ENCODE results near the gene SCNN1G.

SCNN1G gene

DNA sequence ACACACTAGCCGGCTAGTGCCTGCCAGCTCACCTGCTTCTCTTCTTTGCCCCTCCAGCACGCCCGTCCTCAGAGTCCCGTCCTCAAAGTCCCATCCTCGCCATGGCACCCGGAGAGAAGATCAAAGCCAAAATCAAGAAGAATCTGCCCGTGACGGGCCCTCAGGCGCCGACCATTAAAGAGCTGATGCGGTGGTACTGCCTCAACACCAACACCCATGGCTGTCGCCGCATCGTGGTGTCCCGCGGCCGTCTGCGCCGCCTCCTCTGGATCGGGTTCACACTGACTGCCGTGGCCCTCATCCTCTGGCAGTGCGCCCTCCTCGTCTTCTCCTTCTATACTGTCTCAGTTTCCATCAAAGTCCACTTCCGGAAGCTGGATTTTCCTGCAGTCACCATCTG is 3.6 kb downstream of the SCNN1G start:
- intact Hi-C loops (cut with DNase I), result no loop called here
- DNase-seq, result no peak

DNA sequence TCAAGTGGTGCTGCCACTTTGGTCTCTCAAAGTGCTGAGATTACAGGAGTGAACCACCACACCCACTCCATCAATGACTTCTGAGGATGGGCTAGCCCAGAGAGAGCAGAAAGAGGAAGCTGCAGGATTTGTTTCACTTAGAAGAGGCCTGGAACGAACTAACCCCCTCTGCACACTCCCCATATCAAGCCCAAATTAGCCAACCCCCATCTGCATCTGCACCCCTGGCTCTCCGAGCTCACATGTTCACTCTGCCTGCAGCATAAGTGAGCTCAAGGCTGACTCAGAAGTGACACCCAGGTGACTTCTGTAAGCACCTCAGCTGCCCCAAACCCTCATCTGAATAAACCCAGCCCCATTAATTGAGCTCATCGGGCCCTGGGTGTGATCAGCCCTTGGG is 4.8 kb downstream of the SCNN1G start:
- DNase-seq, result no peak
- intact Hi-C loops (cut with DNase I), result no loop called here

DNA sequence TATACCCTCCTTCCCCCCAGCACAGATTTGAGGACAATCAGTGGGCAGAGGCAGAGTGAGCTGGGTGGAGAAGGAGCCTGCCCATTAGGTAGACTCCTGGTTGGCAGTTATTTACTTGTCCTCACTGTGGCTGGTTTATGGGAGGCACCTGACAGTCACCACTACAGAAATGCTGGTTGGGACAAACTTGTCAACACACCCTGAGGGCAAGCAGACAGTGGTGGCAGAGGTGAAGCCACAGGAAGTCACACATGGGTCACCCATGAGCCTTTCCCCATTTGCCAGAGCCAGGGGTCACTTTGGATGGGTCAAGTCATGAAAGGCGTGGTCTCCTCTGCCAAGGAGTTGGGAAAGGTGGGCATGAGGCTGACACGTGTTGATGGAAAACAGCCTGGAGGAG is 6.4 kb downstream of the SCNN1G start:
- intact Hi-C loops (cut with DNase I), result no loop called here
- no peak for DNase-seq

DNA sequence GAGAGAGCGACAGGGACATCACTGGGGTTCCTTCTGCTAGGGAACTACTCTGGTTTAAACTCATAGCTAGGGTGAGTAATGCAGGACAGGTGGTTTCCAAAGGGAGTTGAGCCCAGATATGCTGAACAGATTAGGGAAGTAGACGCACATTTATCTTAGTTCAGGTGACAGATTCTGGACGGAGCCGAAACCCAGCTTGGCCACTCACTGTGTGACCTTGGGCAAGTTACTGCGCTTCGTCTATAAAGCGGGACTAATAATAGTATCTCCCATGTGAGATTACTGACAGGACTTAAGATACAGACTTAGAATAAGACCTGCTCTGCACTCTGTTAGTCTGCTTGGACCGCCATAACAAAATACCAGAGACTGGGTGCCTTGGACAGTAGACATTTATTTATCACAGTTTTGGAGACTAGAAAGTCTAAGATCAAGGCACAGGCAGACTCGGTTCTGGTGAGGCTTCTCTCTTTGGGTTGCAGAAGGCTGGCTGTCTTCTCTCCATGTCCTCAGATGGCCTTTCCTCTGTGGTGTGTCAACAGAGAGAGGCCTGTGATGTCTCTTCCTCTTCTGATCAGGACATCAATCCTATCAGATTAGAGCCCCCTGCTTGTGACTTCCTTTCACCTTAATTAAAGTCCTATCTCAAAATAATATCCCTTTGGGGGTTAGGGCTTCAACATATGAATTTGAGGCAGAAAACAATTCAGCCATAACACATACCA is 12.1 kb downstream of the SCNN1G start:
- intact Hi-C loops (cut with DNase I), result no loop called here
- no peak for DNase-seq

DNA sequence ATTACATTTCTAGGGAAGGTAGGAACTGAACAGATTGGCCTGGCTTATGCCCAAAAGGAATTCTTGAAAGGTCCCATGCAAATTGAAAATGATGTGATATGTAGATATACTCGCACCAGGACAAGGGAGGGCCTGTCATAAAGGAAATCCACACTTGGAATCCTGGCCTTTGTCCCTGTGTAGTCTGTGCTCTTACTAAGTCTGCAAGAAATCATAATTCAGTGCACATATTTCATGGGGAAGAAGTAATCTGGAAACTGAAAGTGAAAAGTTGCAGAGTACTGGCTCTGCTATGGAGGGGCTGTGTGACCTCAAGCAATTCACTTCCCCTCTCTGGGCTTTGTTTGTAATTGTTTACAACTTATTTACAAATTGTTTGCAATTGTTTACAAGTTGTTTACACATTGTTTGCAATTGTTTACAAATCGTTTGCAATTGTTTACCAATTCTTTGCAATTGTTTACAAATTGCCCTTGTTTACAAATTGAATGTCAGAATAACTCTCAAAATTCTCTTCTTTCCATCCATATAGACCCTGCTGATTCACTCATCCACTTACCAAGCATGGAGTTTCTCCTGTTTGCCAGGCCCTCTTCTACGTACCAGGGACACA is 12.9 kb downstream of the SCNN1G start:
- no peak for DNase-seq
- intact Hi-C loops (cut with DNase I), result no loop called here

DNA sequence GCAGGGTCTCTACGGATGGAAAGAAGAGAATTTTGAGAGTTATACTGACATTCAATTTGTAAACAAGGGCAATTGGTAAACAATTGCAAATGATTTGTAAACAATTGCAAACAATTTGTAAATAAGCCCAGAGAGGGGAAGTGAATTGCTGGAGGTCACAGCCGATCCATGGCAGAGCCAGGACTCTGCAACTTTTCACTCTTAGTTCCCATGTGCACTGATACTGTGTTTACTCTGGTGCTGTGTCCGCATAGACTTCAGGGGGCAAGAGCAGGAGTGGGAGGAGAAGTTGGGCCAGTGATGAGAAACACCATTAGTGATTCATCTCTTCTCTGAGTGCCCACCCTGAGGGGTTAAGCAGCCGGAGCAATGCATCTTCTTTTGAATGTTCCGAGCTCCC is 14.0 kb downstream of the SCNN1G start:
- intact Hi-C loops (cut with DNase I), result no loop called here
- DNase-seq, result no peak

DNA sequence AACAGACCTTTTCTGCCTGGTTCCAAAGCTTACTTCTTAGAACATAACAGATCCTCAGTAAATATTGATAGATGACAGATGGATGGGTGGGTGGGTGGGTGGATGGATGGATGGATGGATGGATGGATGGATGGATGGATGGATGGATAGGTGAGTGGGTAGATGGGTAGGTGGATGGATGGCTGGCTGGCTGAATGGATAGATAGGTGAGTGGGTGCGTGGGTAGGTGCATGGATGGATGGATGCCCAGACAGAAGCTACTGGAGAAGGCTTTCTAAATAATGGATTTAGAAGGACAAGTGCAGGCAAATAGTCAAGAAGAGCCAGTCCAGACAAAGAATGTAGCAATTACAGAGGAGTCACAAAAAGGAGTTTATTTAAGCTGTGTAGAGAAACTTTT is 19.6 kb downstream of the SCNN1G start:
- intact Hi-C loops (cut with DNase I), result no loop called here
- no peak for DNase-seq

DNA sequence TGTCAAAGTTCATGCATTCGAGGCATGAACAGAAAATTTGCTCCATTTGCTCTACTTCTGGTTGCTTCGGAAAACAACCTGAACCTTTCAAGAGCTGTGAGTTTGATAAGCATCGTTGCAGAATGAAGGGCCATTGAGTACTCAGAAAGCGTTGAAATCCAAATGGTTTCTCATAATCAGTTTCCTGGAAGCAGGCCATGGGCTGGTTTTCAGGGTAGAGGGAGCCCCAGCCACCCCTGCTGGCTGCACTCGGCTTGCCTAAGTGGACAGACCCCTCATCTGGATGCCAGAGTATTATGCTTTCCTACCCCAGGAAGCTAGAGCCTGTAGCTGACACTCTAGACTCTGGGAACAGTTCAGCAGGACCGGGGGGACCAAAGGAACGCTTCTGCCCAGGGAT is 24.4 kb downstream of the SCNN1G start:
- DNase-seq, result no peak
- intact Hi-C loops (cut with DNase I), result no loop called here

DNA sequence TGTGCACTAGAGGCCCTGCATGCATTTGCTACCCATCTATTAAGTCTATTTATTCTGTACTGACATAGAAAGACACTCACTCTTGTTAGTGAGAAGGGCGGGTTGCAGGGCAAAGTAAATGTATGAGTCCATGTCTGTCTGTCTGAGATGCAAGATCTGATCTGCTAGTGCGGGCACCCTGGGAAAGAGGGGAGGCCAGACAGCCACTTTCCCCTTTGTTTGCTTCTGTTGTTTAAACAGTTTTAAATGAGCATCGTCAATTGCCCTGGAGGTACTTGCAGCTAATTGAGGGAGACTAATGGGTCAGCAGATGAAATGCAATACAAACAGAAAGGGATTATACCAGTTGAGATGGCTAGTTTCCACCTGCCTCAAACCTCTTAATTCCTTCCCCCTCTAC is 24.9 kb downstream of the SCNN1G start:
- intact Hi-C loops (cut with DNase I), result no loop called here

DNA sequence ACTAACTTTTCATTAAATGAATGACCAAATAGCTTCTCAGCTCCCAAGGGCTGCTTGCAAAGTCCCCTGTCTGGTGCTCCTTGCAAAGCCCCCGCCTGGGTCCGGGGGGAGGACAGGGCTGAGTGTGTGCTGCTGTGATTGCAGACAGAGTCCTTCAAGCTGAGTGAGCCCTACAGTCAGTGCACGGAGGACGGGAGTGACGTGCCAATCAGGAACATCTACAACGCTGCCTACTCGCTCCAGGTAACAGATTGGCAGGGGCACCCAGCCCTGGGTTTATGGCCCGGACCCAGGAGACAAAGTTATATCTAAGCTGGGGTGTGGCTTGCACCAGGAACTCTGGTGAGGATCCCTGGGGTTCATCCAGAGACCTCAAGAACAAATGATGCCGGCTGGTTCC is 27.1 kb downstream of the SCNN1G start:
- intact Hi-C loops (cut with DNase I), result no loop called here
- DNase-seq, result no peak

More for the DNA sequence above, 24.9 kb downstream of the SCNN1G start:
- DNase-seq, result no peak

DNA sequence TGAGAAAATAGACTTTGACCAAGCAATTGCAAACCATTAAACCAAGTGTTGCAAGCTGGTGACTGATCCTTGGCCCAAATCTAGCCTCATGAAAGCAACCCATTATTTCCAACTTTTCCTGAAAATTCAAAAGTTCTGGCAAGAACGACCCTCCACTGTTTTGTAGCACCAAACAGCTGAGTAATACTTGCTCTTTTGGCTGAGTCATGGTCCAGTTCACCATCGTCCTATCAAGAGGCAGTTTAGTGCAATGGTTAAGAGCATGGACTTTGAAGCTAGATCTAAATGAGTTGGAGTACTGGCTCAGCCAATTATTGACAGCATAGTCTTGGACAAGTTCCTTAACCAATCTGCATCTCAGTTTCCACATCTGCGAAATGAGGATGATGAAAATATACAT is 31.3 kb downstream of the SCNN1G start:
- DNase-seq, result no peak

DNA sequence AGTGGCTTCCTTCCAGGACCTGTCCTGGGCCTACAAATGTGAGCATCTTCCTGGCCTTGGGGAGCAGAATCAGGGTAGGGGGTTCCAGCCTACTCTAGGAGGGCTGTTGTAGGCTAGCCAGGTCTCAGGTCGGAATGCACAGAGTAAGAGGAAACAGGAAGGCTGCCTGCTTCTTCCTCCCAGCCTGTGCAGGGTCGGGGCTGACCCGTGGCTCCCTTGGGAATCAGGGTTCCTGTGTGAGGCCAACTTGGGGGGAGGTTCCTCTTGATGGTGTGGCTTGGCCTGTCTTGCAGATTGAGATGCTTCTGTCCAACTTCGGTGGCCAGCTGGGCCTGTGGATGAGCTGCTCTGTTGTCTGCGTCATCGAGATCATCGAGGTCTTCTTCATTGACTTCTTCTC is 32.3 kb downstream of the SCNN1G start:
- no peak for DNase-seq
- intact Hi-C loops (cut with DNase I), result no loop called here

More for the DNA sequence above, 31.3 kb downstream of the SCNN1G start:
- intact Hi-C loops (cut with DNase I), result no loop called here

DNA sequence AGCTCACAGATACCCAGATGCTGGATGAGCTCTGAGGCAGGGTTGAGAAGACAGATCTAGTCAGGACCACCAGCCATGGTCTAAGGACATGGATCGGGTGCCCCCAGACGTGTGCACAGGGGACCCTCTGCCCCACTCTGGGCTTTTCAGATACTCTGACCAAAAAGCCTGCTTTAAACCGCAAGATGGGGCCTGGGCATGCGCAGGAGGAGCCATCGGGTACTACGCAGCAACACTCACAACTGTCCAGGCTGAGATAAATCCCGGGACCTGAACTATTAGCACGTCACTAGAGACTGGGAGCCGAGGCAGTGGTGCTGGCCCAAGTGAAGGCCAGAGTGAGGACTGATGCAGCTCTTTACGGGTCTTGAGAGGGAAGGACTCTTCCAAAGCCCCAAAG is 32.9 kb downstream of the SCNN1G start:
- intact Hi-C loops (cut with DNase I), result no loop called here

DNA sequence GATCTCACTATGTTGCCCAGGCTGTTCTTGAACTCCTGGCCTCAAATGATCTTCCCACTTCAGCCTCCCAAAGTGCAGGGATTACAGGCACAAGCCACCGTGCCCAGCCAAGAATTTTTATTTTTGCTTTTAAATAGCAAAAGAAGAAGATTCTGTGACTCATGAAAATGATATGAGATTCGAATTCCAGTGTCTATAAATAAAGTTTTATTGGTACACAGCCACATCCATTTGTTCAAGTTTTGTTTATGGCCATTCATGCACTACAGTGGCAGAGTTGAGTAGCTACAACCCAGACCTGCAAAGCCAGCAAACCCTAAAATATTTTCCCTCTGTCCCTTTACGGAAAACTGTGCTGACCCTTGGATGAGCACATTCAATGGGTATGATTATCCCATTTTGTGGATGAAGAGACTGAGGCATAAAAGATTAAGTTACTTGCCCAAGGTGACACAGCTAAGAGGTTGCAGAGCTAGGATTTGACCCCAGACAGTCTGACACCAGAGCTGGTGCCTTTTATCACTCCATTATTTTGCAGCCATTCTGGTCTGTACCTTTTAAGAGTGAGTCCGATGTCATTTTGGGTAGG is 34.2 kb downstream of the SCNN1G start:
- DNase-seq, result no peak
- intact Hi-C loops (cut with DNase I), result no loop called here

More for the DNA sequence above, 32.9 kb downstream of the SCNN1G start:
- DNase-seq, result no peak

DNA sequence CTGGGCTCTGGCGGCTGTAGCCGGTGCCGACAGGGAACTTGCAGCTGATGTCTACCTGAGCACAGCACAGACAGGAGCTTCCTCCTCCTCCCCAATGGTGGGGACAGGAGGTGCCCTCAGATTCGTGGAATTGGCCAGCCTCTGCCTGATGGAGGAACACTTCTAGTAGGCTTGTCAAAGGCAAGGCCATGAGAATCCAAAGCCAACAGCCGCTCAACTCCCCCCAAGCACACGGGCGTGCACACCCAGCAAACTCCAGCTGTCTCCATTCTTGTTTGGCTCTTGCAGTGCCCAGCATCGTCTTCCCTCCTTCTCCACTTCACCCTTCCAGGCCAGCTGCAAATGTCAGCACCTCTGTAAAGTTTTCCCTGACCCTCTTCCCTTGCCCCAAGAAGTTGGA is 35.1 kb downstream of the SCNN1G start:
- intact Hi-C loops (cut with DNase I), result no loop called here
- no peak for DNase-seq

DNA sequence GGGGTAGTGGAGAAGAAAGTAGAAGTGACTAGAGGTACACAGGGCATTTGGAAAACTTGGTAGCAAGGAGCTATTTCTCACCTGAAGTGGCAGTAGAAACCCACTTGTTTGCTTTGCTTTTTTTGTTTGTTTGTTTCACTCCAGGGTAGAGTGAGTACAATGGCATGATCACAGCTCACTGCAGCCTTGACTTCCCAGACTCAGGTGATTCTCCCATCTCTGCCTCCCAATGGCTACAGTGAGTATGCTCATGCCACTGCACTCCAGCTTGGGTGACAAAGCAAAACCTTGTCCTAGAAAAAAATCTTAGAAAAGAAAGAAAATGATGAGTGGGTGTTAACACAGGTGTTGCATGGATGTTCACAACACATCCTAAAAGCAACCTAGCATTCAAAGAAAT is 40.4 kb downstream of the SCNN1G start:
- intact Hi-C loops (cut with DNase I), result no loop called here
- no peak for DNase-seq

DNA sequence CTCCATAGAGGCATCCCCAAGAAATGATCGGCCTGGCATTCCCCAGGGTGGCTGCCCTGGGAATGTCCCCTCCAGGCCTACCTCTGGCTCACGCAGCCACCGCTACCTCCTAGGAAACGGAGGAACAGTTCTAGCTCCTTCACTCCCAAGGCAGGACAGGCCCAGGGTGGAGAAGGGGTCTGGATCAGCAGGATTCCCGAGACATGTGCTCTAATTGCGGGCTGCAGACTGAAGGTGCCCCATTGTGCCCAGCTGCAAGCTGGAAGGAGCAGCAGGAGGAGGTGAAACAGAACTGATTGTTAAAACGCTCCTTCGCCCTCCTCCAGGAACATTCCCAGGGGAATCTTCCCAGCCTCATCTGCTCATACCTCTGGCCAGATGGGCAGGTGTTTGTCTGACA is 40.8 kb downstream of the SCNN1G start:
- DNase-seq, result no peak
- intact Hi-C loops (cut with DNase I), result no loop called here

DNA sequence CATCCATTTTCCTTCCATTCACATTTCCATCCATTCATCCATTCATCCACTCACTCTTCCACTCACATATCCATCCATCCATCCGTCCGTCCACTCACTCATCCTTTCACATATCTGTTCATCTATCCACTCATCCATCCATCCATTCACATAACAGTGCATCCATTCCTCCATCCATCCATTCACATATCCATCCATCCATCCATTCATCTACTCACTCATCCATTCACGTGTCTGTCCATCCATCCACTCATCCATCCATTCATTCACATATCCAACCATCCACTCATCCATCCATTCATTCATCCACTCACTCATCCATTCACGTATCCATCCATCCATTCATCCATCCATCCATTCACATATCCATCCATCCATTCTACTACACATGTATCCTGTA is 42.6 kb downstream of the SCNN1G start:
- DNase-seq, result no peak
- intact Hi-C loops (cut with DNase I), result no loop called here

DNA sequence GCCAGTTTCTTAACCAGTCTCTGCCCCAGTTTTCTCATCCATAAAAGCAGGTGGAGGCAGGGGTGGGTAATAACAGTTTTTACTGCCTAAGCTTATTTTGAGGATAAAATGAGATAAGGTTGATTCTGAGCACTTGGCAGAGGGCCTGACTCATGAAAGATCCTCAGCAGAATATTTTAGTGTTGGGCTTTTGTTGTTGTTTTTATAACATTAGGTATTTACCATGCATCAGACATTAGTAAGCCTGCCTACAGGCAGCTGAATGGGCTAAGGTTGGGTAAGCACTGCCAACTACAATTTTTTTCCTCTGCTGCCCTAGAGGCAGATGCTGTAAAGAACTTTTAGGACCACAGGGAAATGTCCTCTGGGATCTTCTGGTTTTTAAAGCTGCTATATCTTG is 43.1 kb downstream of the SCNN1G start:
- intact Hi-C loops (cut with DNase I), result no loop called here

DNA sequence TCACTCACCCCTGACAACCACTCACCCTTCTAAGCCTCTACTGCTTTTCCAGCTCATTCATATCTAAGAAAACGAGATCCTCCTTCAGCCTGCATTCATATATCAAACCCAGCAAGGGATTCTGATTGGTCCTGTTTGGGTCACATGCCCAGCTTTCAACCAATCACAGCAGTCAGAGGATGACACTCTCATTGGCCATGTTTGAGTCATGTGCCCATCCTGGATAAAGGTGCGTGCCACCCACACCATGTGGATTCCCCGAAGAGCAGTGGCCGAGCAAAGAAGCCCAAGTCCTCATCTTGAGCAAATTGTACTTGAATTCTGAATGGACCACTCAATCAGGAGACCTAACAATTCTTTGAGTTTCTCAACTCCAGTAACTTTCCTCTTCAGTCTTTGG is 45.0 kb downstream of the SCNN1G start:
- intact Hi-C loops (cut with DNase I), result no loop called here

More for the DNA sequence above, 43.1 kb downstream of the SCNN1G start:
- no peak for DNase-seq

DNA sequence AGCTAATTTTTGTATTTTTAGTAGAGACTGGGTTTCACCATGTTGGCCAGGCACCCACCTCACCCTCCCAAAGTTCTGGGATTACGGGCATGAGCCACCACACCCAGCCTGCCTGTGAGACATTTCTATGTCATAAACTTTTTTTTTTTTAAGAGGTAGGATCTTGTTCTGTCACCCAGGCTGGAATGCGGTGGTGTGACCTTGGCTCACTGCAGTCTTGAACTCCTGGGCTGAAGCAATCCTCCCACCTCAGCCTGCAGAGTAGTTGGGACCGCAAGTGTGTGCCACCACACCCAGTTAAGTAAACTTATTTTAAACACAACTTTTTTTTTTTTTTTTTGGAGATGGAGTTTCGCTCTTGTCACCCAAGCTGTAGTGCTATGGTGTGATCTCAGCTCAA is 47.2 kb downstream of the SCNN1G start:
- intact Hi-C loops (cut with DNase I), result no loop called here
- DNase-seq, result no peak

More for the DNA sequence above, 45.0 kb downstream of the SCNN1G start:
- no peak for DNase-seq
